ENCODE data around the gene EFHC1.
A peak's percentile ranks its signal among the peaks of the same experiment; 100 is the strongest.

Gene EFHC1

DNA sequence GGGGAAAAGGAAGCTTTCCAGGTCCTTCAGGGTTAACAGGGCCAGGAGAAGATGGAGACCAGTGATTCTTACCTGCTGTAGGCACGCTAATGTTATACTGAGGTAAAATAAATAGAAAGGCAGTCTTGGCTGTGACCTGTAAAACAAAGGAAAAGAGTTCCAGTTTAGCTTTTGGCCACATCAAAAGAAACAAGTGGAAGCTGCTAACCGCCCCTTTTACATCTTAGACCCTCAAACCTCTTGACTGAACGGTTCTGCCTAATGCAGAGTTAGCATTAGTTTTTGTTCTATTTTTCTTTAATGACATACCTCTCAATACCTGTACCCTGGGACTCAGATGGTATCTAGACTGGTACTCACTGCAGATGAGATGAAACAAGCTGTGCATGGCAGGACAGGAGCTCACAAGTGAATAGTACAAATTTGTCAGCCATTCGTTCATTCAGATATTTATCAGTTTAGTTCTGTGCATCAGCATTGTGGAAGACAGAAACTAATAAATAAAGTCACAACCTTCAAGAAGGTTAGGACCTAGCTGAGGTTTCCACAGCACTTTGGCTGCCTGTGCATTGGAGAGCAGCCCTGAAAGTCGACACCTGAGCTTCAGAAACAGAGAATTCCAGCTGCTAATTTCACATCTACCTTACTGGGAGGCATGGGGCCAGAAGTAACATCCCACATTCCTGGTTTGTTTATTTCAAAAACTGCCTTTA, 115.7 kb downstream of the EFHC1 start:
- no peak for DNase-seq (ENCODE audit: insufficient read length, low spot score)
- FAIRE-seq = no peak

DNA sequence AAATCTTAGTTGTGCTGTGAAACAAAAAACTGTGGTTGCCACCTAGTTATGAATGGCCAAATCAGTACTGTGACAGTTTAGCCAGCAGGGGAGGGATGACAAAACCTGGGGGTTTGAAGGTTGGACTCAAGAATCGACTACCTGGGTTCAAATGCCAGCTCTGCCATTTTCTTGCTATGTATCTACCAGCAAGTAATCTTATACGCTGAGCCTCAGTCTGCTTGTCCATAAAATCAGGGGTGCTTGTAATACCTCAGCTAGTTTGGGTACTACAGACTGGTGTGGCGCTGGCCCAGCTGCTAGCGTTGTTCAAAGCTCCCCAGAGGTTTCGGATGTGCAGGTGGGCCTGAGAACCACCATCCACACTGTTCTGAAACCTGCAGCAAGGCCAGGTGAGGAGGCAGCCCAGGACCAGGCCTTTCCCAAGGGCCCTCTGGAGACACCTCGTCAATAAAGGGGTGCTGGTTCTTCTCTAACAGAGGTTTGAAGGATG, 116.3 kb downstream of the EFHC1 start:
- DNase-seq (ENCODE audit: insufficient read length, low spot score) (no peak), FAIRE-seq (no peak)

DNA sequence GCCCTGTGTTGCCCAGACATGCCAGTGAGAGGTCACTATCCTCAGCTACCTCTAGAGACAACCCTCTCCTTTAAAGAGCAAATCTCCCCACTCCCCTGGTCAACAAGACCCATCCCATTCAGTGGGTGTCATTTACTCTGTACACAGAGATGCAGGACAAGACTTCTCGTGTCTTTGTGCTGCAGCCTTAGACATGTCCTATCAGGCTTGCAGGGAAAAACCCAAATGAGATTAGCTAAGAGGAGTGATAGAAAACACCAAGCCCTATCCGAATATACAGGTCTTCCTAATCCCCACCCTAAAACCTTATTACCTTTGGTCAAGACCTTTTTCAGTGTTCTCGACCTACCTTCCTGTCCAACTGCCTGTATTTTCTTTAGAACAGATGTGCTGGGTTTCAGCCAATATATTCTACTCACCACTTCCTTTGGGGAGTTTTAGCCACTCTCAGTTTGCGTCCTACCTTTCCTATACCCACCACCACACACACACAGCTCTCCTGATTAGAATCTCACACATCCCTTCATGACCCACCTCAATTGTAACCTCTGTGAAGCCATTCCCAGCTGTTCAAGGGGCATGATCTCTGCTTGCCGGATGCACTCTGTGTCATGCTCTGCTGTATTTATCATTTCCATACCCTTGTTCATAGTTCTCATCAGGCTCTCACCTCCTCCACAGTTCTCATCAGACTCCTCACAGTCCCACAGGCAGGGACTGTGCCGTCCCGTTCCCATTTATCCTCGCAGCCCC, 117.0 kb downstream of the EFHC1 start:
- no peak for DNase-seq (ENCODE audit: insufficient read length, low spot score)
- no peak for FAIRE-seq

DNA sequence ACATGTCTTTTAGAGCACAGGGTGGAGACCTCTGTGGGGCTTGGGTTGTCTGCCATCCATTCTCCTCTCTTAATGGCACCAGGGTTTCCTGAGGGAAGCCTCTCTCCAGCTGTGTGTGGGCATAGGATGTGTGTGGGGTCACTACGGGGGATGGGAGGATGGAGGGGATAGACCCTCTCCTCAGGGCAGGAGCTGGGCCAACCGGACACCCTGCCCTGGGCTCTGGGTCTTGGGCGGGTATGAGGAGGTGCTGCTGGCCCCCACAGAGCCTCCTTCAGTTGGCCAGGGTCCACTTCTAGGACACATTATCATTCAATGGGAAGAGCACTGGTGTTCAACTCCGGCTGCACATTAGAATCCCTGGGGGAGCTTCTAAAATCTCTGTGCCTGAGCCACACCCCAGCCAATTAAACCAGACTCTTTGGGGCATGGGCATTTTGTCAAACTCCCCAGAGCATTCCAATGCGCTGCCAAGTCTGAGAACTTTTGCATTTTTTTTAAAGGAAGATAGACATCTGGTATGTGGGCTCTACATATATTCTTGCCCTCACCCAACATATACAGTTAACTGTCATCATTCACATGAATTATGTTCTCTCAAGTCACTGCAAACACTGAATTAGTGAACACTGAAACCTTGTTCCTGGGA, 118.2 kb downstream of the EFHC1 start:
- FAIRE-seq (no peak), DNase-seq (ENCODE audit: insufficient read length, low spot score) (no peak)

DNA sequence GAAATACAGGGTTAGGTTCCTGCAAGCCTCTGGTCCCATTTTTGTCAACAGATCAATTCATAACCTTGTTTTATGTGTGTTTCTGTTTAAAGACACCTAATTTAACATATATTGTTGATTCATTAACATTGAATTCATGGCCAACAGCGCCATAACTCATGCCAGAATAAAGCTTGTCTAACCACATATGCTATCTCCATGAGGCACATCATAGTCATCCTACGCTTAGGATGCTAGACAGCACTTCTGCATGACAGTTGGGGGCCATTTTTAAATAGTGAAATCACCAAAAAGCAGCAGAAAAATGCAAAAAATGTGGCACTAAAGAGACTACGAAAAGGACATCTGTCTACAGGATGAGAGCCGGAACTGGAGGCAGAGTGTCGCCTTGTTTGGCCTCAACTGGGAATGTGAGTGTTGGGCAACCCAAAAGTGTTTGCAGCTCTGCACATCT, 118.8 kb downstream of the EFHC1 start:
- DNase-seq (ENCODE audit: insufficient read length, low spot score) = peak; percentile 48
- FAIRE-seq = peak; percentile 36

DNA sequence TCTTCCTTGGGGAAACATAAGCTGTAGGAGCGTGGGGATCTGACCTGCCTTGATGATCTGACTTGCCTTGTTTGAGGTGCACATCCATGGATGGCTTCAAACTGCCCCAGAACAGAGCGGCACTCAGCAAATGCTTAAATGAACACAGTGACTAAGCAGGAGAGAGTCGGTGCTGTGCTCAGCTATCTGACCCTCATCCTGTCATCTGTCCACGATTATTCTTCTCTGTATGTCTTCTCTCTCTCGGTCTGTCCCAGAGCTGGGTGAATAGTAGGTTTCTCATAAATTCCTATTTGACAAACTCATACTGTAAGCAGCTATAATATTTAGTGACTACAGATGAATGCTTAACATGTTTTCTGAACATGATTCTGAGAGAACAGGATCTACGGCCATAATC, 119.5 kb downstream of the EFHC1 start:
- no peak for DNase-seq (ENCODE audit: insufficient read length, low spot score)
- no peak for FAIRE-seq

DNA sequence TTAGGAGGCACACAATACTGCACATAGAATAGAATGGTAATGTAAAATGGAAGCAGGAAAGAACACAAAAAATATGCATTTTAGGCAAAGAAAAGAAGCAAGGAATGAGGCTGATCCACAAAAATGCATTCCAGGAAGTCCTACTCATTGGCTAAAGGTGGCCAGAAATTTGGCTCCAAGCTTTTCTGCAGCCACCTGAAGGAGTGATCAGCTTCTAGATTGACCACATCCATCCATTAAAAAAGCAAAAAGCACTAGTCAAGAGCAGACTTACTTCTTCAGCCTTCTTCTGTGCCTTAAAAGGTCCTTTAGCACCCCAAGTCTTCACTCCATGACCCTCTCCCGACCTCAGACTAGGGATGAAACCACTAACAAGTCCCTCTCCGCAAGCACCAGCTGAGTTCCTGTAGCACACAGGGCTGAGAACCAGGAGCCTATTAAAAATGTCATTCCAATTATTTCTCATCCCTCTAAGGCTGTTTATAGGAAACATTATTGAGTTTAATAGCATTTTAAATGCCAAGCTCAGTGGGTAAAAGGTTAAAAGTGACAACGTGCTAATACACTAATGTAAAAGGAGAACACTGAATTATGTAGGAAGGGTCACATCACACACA, 120.3 kb downstream of the EFHC1 start:
- no peak for DNase-seq (ENCODE audit: insufficient read length, low spot score)
- FAIRE-seq = no peak

DNA sequence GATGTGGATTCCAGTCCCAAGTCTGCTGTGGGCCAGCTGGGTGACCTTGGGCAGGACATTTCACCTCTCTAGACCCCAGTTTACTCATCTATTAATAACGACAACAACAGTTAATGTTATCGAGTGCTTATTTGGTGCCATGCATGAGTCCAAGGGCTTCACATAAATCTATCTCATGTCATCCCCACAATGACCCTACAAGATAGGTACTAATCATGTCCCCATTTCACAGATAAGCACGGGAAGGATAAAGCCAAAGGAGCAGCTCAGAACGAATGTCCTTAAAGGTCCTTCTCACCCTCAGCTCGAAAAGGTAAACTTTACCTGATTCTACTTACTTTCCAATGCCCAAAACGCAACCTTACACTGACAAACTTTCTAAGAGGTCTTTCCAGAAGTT, 121.0 kb downstream of the EFHC1 start:
- FAIRE-seq = no peak
- DNase-seq (ENCODE audit: insufficient read length, low spot score) = no peak

DNA sequence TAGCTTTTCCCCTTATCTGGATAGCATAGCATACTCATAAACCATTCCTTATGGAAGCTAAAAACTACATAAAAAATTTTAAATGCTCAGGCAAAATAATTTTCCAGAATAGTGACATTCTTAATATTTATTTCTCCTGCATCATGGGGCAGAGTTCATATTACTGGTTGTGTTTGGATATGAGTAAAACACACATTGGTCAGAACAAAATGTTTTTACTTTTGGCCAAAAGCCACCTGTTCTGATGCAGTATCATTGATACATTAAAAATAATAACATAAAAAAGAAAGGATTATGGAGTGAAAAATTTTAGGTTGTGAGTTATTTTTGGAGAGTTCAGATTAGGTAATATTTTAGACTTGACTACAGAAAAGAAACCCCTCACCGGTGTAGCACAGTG, 123.1 kb downstream of the EFHC1 start:
- no peak for DNase-seq (ENCODE audit: insufficient read length, low spot score)

DNA sequence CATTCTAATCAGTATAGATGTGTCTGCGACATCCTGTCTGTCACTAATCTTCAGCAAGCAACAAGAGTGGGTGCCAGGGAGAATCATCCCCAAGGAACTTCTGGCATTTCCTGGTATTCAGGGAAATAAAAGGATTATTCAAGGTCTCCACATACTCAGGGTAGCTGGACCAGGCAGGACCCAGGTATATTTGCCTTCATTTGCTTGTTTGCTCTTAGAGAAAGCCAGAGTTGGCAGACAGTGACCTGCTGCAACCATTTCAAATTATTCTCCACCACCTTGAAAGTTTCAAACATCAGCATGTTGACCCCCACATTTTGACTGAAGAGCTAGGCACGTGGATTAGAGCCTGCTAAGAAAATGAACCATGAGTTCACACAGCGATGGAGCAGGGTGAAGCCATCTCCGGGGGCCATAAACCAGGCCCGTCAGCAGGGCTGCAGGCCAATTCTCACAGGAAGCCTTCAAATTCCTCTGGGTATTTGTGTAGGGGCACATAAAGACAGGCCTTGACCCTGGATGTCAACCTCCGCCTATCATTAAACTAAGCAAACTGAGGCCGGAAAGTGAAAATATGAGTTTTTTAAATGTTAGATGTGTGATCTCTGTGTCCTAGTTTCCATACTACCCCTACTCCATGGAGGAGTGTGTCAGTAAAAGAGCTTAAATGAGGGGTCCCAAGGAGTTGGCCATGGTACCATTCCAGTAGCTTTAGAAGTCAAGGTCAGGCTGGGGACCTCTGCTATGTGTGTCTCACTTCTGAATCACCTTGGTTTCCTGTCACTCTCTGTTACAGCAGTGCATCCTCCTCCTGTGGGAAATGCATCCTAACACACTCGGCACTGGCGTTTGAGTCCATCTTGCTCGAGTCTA, 123.8 kb downstream of the EFHC1 start:
- FAIRE-seq (no peak), DNase-seq (ENCODE audit: insufficient read length, low spot score) (peak; percentile 46)

More for the DNA sequence above, 123.1 kb downstream of the EFHC1 start:
- FAIRE-seq = no peak

DNA sequence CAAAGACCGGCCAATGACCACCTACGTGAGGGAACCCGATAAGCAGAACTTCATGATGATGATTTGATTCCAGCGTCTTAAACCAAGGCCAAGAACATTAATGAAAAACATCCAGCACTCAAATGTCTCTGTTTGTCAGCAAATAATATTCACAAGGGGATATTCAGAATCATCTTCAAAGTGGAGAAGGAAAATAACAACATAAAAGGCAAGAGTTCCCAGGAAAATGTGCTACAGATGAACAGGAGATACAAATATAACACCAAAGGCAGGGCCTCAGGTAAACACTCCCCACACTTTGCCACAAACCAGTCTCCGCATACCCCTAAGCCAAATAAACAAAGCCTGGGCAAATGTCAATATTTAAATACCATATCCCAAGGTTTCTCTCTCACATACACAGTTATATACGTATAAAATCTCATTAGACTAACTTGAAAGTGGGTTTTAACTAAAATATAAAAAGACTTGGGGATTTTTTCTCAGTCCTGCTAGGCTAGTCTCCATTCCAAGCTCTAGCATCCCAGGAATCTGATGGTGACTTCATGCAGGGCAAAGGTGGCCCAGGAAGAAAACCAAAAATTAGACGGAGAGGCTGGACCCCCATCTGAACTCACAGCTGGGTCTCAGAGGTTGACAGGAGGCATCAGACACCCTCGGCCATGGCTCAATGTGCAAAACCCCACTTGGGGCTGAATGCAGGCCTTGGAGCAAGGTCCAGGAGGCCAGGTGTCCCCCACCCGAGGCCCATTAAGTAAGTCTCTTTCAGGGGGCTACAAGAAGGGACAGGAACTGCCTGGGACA, 124.7 kb downstream of the EFHC1 start:
- FAIRE-seq (no peak), DNase-seq (ENCODE audit: insufficient read length, low spot score) (no peak)

DNA sequence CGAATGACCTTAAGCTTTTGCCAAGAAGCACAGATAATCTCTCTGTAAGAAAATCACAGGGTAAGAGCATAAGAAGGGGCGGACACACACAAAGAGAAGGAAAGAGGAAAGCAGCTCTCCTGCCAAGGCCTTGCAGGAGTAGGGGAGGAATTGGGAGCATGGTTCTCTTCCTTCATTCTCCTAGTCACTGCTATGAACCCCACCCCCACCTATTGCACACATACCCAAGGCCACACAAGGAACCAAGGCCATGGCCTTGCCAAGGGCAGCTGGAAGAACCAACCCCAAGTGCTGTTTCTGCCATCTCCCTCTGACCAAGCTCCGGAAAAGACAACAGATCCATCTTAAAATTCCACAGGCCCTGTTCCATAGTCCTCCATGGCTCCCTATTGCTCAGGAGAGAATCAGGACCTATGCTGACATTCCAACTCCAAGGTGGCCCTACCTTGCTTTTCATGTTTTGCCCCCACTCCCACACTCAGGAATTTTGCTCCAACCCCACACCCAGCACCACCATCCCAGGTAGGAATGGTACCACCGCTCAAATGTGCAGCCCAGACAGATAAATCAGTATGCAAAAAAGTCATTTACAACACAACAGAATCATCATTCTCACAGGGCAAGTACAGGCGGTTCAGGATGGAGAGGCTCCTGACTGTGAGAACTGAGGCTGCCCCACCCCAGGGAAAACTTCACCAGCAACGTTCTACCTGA, 125.4 kb downstream of the EFHC1 start:
- FAIRE-seq (no peak), DNase-seq (ENCODE audit: insufficient read length, low spot score) (no peak)

DNA sequence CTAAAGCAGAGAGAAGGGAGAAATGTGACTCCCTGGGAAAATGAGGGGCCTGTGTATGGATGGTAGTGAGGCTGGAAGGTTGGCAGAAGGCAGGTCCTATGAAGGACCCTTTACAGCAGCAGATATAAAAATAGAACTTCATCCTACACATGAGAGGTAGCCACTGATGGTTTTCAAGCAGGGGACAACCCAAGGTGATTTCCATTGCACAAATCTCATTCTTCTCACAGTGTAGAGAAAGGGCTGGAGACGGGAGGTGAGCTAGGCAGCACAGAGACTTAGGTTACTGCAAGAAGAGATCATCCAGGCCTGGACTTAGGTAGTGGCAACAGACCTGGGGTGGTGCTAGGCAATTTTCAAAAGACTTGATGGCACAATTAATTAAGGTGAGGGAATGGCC, 126.0 kb downstream of the EFHC1 start:
- DNase-seq (ENCODE audit: insufficient read length, low spot score) (no peak), FAIRE-seq (no peak)

DNA sequence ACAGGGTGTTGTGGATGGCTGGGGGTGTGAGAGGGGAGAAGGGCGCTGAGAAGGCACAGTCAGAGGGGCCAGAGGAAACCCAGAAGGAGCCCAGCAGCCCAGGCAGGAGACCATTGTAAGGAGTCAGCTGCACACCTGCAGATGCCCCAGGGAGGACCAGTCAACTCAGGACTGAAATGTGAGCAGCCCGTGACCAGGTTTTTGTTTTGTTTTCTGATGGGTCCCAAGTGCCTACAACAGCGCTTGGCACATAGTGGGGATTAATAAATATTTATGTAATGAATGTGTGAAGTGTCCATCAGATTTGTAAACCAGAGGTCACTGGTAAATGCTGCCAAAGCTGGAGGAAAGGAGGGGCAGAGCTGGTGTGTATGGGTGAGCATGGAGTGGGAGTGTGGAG, 126.5 kb downstream of the EFHC1 start:
- DNase-seq (ENCODE audit: insufficient read length, low spot score) (no peak), FAIRE-seq (no peak)

DNA sequence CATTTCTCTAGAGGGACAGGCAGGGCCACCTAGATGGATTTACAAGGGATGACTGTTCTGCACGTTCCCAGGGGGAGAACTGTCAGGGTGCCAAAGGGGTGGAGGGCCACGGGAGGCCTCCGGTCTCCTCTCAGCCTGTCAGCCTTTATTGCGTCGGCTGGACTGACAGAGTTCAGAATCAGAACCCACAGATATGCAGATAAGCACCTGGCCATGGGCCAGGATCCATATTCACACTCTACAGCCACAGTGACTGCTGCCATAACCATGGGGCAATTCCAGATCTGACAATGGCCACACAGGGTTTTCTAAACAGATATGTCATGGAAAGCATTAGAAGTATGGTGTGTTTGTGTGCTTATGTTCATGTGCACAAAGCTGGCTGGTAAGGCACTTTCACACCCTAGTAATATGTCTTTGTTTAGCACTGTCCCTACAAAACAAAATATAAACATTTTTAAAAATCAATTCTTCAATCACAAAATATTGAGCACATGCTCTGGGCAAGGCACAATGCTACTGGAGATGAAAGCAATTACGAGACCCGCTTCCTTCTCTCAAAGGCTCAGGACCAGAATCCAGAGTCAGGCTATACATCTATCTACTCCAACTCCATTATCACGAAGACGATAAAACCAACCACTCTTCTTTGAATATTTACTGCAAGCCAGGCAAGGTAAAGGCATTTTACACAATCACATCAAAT, 127.7 kb downstream of the EFHC1 start:
- DNase-seq (ENCODE audit: insufficient read length, low spot score) (peak; percentile 25), FAIRE-seq (no peak)

DNA sequence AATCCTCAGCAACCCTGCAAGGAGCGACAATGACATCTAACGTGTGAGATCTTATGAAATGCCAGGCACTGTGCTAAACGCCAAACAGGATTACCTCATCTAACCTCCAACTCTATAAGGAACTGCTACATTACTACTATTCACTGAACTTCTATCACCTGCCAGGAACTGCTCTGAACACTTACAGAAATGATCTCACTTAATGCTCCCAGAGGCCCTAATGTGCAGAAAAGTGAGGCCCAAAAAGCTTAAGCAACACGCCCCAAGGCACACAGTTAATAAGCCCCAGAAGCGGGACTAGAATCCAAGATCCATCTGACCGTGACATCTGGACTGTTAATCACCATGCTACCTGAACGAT, 128.2 kb downstream of the EFHC1 start:
- DNase-seq (ENCODE audit: insufficient read length, low spot score) (no peak), FAIRE-seq (no peak)

DNA sequence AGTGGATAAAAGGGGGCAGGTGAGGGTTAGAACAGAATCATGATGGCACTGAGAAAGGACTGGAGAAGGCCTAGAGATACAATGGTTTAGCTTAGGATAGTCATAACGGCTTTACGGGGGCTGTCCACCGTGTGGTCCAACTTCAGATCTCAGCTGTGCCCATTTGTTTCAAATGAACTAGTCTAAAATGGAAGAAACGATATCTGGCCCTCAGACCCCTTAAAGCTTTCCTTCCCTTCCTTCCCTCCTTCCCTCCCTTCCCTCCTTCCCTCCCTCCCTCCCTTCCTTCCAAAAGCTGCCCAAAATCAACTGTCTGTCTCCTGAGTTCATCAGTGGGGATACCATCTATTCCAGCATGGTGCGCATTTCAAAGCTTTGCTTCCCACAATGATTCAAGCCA, 128.9 kb downstream of the EFHC1 start:
- FAIRE-seq (no peak), DNase-seq (ENCODE audit: insufficient read length, low spot score) (no peak)

DNA sequence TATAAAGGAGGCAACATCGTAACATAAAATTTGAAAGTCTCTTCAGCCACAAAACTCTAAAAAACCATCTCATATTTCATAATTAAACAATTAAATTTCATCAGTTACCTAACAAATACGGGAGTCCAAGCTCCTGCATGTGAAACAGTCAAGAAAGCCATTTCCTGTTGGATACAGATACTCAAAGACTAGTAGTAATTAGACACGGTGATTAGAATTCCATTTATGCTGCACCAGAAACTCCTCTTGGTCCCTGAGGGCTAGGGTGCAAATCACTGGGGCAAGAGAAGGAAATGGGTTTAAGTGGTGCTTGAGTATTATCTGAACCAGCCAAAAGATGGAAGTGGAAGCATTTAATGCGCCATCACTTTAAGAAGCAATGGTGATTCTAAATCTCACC, 129.3 kb downstream of the EFHC1 start:
- FAIRE-seq = no peak
- DNase-seq (ENCODE audit: insufficient read length, low spot score) = no peak
